Fibroblast of peridontal ligament (primary cell): ENCODE data around the gene LHFPL3.
"Not testable (repeated sequence)": the region's sequence is repeated elsewhere in the genome, so short reads cannot be mapped to it uniquely, and the experiment has no call there.

Experiments used
- DNase-seq: peaks from one replicate; pipeline ENCODE4 v3.0.0-alpha.2; 2010; ENCODE audit errors: extremely low read depth

Gene LHFPL3

GRCh38 chr7:104931181-104931781 is 602.9 kb downstream of the LHFPL3 start:
- no peak for DNase-seq

- no peak for DNase-seq
These were observed 604.6 kb downstream of the LHFPL3 start for GRCh38 chr7:104933022-104933421.

- DNase-seq = no peak
These were observed 605.2 kb downstream of the LHFPL3 start for GRCh38 chr7:104933521-104933988.

- no peak for DNase-seq
These were observed 606.3 kb downstream of the LHFPL3 start for GRCh38 chr7:104934665-104935064.

- no peak for DNase-seq
These were observed 606.9 kb downstream of the LHFPL3 start for GRCh38 chr7:104935276-104935675.

GRCh38 chr7:104936546-104936945 is 608.1 kb downstream of the LHFPL3 start:
- no peak for DNase-seq

- DNase-seq = not testable (repeated sequence)
These were observed 609.1 kb downstream of the LHFPL3 start for GRCh38 chr7:104937489-104937888.

- no peak for DNase-seq
These were observed 610.5 kb downstream of the LHFPL3 start for GRCh38 chr7:104938741-104939390.

GRCh38 chr7:104940023-104940710 is 611.8 kb downstream of the LHFPL3 start:
- no peak for DNase-seq

- no peak for DNase-seq
These were observed 615.3 kb downstream of the LHFPL3 start for GRCh38 chr7:104943502-104944343.

- no peak for DNase-seq
These were observed 617.2 kb downstream of the LHFPL3 start for GRCh38 chr7:104945599-104945956.

- no peak for DNase-seq
These were observed 617.9 kb downstream of the LHFPL3 start for GRCh38 chr7:104946338-104946737.

- no peak for DNase-seq
These were observed 621.6 kb downstream of the LHFPL3 start for GRCh38 chr7:104950006-104950405.

GRCh38 chr7:104950754-104951153 is 622.4 kb downstream of the LHFPL3 start:
- peak; percentile 87 for DNase-seq

- peak; percentile 90 for DNase-seq
These were observed 623.1 kb downstream of the LHFPL3 start for GRCh38 chr7:104951546-104951945.

GRCh38 chr7:104955276-104955675 is 626.9 kb downstream of the LHFPL3 start:
- no peak for DNase-seq
